Endothelial cell of umbilical vein (primary cell): Measurements from ENCODE around the gene DCUN1D2. TPM values are rescaled to one million over a fixed set of nuclear protein-coding genes. Genes with fewer than 3 reads are reported as not detected.

Experiments
- BruUV-seq: library from RNA; stranded (reverse); fragments of 400-500 nt; replicated peaks from 2 replicates; lab custom pipeline; 2021; lab: Mats Ljungman, UMichigan
- CTCF ChIA-PET: fragments of 300-600, 350-600 bp; sonication (Branson Sonifier 250); formaldehyde crosslinking; loops from one replicate; lab custom pipeline; 2021; ENCODE audit warnings: antibody characterized with exemption, inconsistent platforms; lab: Charles Lee
- POLR2A ChIA-PET: fragments of 300-600, 350-600 bp; sonication (Branson Sonifier 250); formaldehyde crosslinking; loops from one replicate; lab custom pipeline; 2021; ENCODE audit warnings: antibody characterized with exemption, inconsistent platforms; lab: Charles Lee
- DNase-seq: peaks from one replicate; pipeline ENCODE4 v3.0.0-alpha.2; 2011; ENCODE audit warnings: low read depth, low spot score
- FAIRE-seq: peaks from 2 replicates; lab custom pipeline; 2011; peaks lifted over from hg19 to GRCh38; lab: Jason Lieb, UNC
- H2AFZ ChIP-seq: 2 replicates; pipeline ENCODE4 v1.6.0; 2012; ENCODE audit warnings: low read depth, low read length, control low read depth, inconsistent platforms
- H3K27ac ChIP-seq: 2 replicates; pipeline ENCODE4 v1.5.1; 2011; ENCODE audit warnings: low read depth, mild to moderate bottlenecking, control low read depth, low read length, moderate library complexity; ENCODE audit not compliant: insufficient read depth
- H3K27me3 ChIP-seq, 2 experiments: 2 replicates each; pipeline versions ENCODE4 v1.6.0 to v1.6.1; 2011; ENCODE audit warnings: low read length in 2 of 2, mixed read lengths in 1 of 2; ENCODE audit not compliant: control insufficient read depth in 2 of 2, insufficient read depth in 2 of 2
- H3K36me3 ChIP-seq, 2 experiments: 2 replicates in 1 of 2; 3 replicates in 1 of 2; pipeline ENCODE4 v1.5.1; 2011; ENCODE audit warnings: low read length in 2 of 2, mild to moderate bottlenecking in 1 of 2, moderate library complexity in 1 of 2; ENCODE audit not compliant: control insufficient read depth in 2 of 2, insufficient read depth in 2 of 2; ENCODE audit errors: extremely low read depth in 1 of 2
- H3K4me1 ChIP-seq: 3 replicates; pipeline ENCODE4 v1.5.1; 2011; ENCODE audit warnings: mild to moderate bottlenecking, low read length; ENCODE audit not compliant: control insufficient read depth, insufficient read depth; ENCODE audit errors: extremely low read depth
- H3K4me2 ChIP-seq: 2 replicates; pipeline ENCODE4 v1.6.1; 2011; ENCODE audit warnings: low read length, control low read depth, mixed read lengths; ENCODE audit not compliant: insufficient read depth
- H3K4me3 ChIP-seq, 3 experiments: fragments of 200-600 bp in 1 of 3; sonication (generic), shearing (Covaris generic) in 1 of 3; replicated peaks in 1 of 3; 2 replicates each; pipeline ENCODE4 v1.5.1; 2011 to 2016; ENCODE audit warnings: control low read depth in 3 of 3, low read length in 3 of 3, mild to moderate bottlenecking in 2 of 3, inconsistent platforms in 1 of 3, low read depth in 1 of 3, moderate library complexity in 1 of 3; ENCODE audit not compliant: insufficient read depth in 1 of 3
- H3K79me2 ChIP-seq: 2 replicates; pipeline ENCODE4 v1.6.0; 2012; ENCODE audit warnings: low read length, inconsistent platforms; ENCODE audit not compliant: control insufficient read depth, insufficient read depth
- H3K9ac ChIP-seq: replicated peaks from 2 replicates; pipeline ENCODE3; 2011; ENCODE audit warnings: low read length, control low read depth; ENCODE audit not compliant: insufficient read depth; ENCODE audit errors: extremely low read depth
- H3K9me1 ChIP-seq: replicated peaks from 3 replicates; pipeline ENCODE4 v1.6.0; 2011; ENCODE audit warnings: mild to moderate bottlenecking, low read length; ENCODE audit not compliant: control insufficient read depth, insufficient read depth; ENCODE audit errors: extremely low read depth
- H3K9me3 ChIP-seq: replicated peaks from 2 replicates; pipeline ENCODE4 v1.5.1; 2012; ENCODE audit warnings: low read length, inconsistent platforms; ENCODE audit not compliant: control insufficient read depth, insufficient read depth
- H4K20me1 ChIP-seq: replicated peaks from 2 replicates; pipeline ENCODE3; 2011; ENCODE audit warnings: mild to moderate bottlenecking, low read length; ENCODE audit not compliant: control insufficient read depth, insufficient read depth; ENCODE audit errors: extremely low read depth
- CTCF ChIP-seq, 2 donors: IDR thresholded peaks; 1 replicate in 1 of 2; 2 replicates in 1 of 2; pipeline ENCODE4 v1.5.1; 2011; ENCODE audit warnings: low read length in 2 of 2, mild to moderate bottlenecking in 2 of 2, moderate library complexity in 2 of 2, control low read depth in 1 of 2, inconsistent platforms in 1 of 2, low read depth in 1 of 2; ENCODE audit not compliant: insufficient read depth in 1 of 2; ENCODE audit errors: extremely low read depth in 1 of 2
- EZH2 ChIP-seq: IDR thresholded peaks from 2 replicates; pipeline ENCODE4 v1.6.1; 2012; ENCODE audit warnings: borderline replicate concordance, low read depth, mild to moderate bottlenecking, moderate library complexity, low read length, inconsistent platforms; ENCODE audit not compliant: severe bottlenecking
- FOS ChIP-seq: IDR thresholded peaks from 2 replicates; pipeline ENCODE4 v1.6.1; 2011; ENCODE audit warnings: mild to moderate bottlenecking, low read length, moderate library complexity, borderline replicate concordance; ENCODE audit not compliant: insufficient read depth
- GATA2 ChIP-seq: IDR thresholded peaks from 2 replicates; pipeline ENCODE4 v1.7.0; 2011; ENCODE audit warnings: low read depth, mild to moderate bottlenecking, moderate library complexity, mixed read lengths, low read length; ENCODE audit not compliant: insufficient read length, insufficient read depth
- JUN ChIP-seq: IDR thresholded peaks from 2 replicates; pipeline ENCODE4 v1.6.1; 2011; ENCODE audit warnings: borderline replicate concordance, low read depth; ENCODE audit not compliant: insufficient read length, insufficient read depth
- MAX ChIP-seq: IDR thresholded peaks from 2 replicates; pipeline ENCODE4 v1.6.1; 2011; ENCODE audit not compliant: insufficient read depth, insufficient read length
- MYC ChIP-seq: IDR thresholded peaks from one replicate; pipeline ENCODE4 v1.6.1; 2011; ENCODE audit warnings: mild to moderate bottlenecking, low read depth, low read length
- POLR2A ChIP-seq: IDR thresholded peaks from 2 replicates; pipeline ENCODE4 v1.6.1; 2012; ENCODE audit warnings: low read depth, mild to moderate bottlenecking, control low read depth, low read length
- POLR2AphosphoS5 ChIP-seq: IDR thresholded peaks from 2 replicates; pipeline ENCODE4 v1.6.1; 2012; ENCODE audit warnings: low read depth, mild to moderate bottlenecking, control low read depth, low read length, moderate library complexity; ENCODE audit not compliant: insufficient read depth
- dilution Hi-C: fragments of 300-500 bp; cut with MboI; formaldehyde crosslinking; loops from one replicate; pipeline ENCODE4 v1.15.0; 2019; ENCODE audit warnings: low sequenced_read_pairs; ENCODE audit not compliant: extremely low pct_ligation_motif_present
- intact Hi-C: fragments of 100-400 bp; cut with micrococcal nuclease; formaldehyde crosslinking; loops from one replicate; pipeline ENCODE4 v1.10.0; 2022
- polyA plus RNA-seq, 4 experiments: library from polyadenylated mRNA; depleted of rRNA in 3 of 4; stranded (reverse) in 3 of 4; unstranded in 1 of 4; fragments of >200 nt; gene quantifications; 2 replicates each; pipeline versions ENCODE4 v1.2.1 to v1.2.3, GENCODE V29; 2011 to 2012; ENCODE audit warnings: missing spikeins in 1 of 4
- total RNA-seq: library from RNA; stranded (reverse); gene quantifications from 2 replicates; pipeline ENCODE4 v1.2.3, GENCODE V29; 2021

The DCUN1D2 gene
- total and polyA plus RNA-seq, 2 donors (not counting 3 experiments of a cell fraction or from before 2014, with no cell fraction given), result 10.5 to 24.9 TPM

GRCh38 chr13:113483081-113483480, 7.4 kb downstream of the DCUN1D2 start:
- CTCF ChIA-PET, result interaction anchor here (1.1 kb wide), 1 partner anchor 49 kb away, joined by 3 read pairs; no protein-coding TSS in a partner anchor
- H3K79me2 ChIP-seq, result peaks cover 39% of the 10 kb centered on the region

GRCh38 chr13:113479179-113479578, 11.3 kb downstream of the DCUN1D2 start:
- no peak overlapping the region for H3K9ac ChIP-seq
- no peak overlapping the region for H3K27ac ChIP-seq
- DNase-seq (no peak), FAIRE-seq (no peak)
- H2AFZ ChIP-seq, result no peak overlapping the region
- no peaks in the 10 kb centered on the region for H3K4me1 ChIP-seq
- no peaks in the 10 kb centered on the region for H3K9me1 ChIP-seq
- no peak overlapping the region for H3K4me3 ChIP-seq
- no peaks in the 10 kb centered on the region for H3K9me3 ChIP-seq
- BruUV-seq, result no TSS peak
- H3K27me3 ChIP-seq, result no peaks in the 10 kb centered on the region
- POLR2A ChIA-PET, result no interaction called here
- no peak overlapping the region for H3K4me2 ChIP-seq
- peaks cover 8% of the 10 kb centered on the region for H3K79me2 ChIP-seq
- no peaks in the 10 kb centered on the region for H4K20me1 ChIP-seq
- TF ChIP-seq CTCF (IDR thresholded peaks at IDR 0.05; ENCODE audit: extremely low read depth in 1 of 2, insufficient read depth in 1 of 2, low read depth in 1 of 2, low read length in 2 of 2), result no peak
- TF ChIP-seq MAX, result no peak
- TF ChIP-seq POLR2AphosphoS5, result no peak
- TF ChIP-seq JUN, result no peak
- TF ChIP-seq FOS, result no peak
- TF ChIP-seq POLR2A, result no peak
- no peak for TF ChIP-seq MYC
- TF ChIP-seq EZH2, result no peak
- no peak for TF ChIP-seq GATA2
- CTCF ChIA-PET, result no interaction called here
- peaks cover 5 to 14% of the 10 kb centered on the region in 2 experiments for H3K36me3 ChIP-seq
- intact Hi-C loops, result no loop called here
- dilution Hi-C loops, result no loop called here

More at GRCh38 chr13:113483081-113483480, 7.4 kb downstream of the DCUN1D2 start:
- Histone ChIP-seq H3K36me3 (peaks cover 4 to 7% of the 10 kb centered on the region in 2 experiments), H3K27me3 (no peaks in the 10 kb centered on the region), H3K9me1 (no peaks in the 10 kb centered on the region), H3K4me3 (no peak overlapping the region), H2AFZ (no peak overlapping the region), H3K27ac (no peak overlapping the region), H3K9me3 (no peaks in the 10 kb centered on the region), H4K20me1 (no peaks in the 10 kb centered on the region), H3K4me1 (no peaks in the 10 kb centered on the region), H3K9ac (no peak overlapping the region), H3K4me2 (no peak overlapping the region)
- dilution Hi-C loops (no loop called here), intact Hi-C loops (no loop called here)
- POLR2A ChIA-PET, result no interaction called here
- TF ChIP-seq MAX, result no peak
- no peak for DNase-seq
- FAIRE-seq, result no peak
- BruUV-seq, result no TSS peak
